Superior temporal gyrus (tissue), 1 donor: Measurements from ENCODE around the gene CDC42EP1.
A peak's percentile ranks its signal among the peaks of the same experiment; 100 is the strongest.
"Not testable (repeated sequence)": the region's sequence is repeated elsewhere in the genome, so short reads cannot be mapped to it uniquely, and the experiment has no call there.

Experiments used
- DNase-seq: peaks from one replicate; pipeline ENCODE4 v3.0.0-alpha.2; 2016; ENCODE audit errors: extremely low spot score

CDC42EP1 gene

GRCh38 chr22:37581504-37581903 lies 21.2 kb downstream of the CDC42EP1 start:
- DNase-seq, result peak; percentile 21

GRCh38 chr22:37582526-37582925 lies 22.2 kb downstream of the CDC42EP1 start:
- DNase-seq, result no peak

- no peak for DNase-seq
Measured at GRCh38 chr22:37588546-37589215, 28.4 kb downstream of the CDC42EP1 start.

- no peak for DNase-seq
Measured at GRCh38 chr22:37589636-37590035, 29.4 kb downstream of the CDC42EP1 start.

GRCh38 chr22:37591081-37591480 lies 30.8 kb downstream of the CDC42EP1 start:
- not testable (repeated sequence) for DNase-seq

GRCh38 chr22:37591823-37592404 lies 31.6 kb downstream of the CDC42EP1 start:
- DNase-seq, result no peak

DNA sequence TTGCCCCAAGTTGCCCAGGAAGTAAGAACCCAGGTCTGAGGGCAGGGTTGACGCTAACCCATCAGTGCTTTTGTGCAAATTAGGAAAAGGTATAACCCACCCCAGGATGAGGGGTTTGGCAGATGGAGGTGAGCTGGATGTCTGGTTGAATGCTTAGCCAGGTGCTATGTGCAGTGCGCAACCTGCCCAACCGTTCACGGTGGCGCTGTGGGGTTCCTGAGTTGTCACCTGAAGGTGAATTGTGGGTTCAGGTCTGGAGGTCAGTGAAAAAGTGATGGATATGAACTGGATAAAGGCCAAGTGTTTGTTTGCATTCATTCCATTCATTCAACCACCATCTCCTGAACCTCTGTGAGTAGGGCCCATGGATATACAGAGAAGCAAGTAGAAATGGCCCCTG lies 34.0 kb downstream of the CDC42EP1 start:
- no peak for DNase-seq

DNA sequence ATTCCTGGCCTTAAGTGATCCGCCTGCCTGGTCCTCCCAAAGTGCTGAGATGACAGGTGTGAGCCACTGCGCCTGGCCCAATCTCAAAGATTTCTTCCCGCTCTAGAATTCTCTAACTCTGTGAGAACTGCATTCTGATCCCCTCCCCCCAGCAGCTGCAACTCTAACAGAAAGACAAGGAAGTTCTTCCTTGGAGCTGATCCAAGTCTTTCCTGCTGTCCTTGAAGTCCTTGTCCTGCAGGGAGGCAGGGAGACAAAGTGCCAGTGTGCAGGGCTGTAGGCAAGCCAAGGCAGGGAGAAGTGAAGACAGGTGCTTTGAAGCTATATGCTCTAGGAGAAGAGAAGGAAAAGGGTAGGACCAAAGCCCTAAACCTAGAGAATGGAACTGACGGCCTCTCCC lies 38.9 kb downstream of the CDC42EP1 start:
- DNase-seq, result no peak

DNA sequence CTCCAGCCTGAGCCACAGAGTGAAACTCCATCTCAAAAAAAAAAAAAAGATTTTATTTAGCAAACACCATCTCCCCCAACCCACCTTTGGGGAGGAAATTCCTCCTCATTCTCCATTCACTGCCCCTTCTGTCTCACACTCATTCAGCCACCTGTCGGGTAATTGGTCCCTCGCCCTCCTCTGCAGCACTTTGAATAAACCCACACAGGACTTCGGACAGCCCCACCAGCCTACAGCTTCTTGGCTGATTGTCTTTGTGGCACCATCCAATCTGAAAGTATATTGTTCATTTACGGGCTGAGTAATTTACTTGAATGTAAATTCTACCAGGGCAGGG lies 40.9 kb downstream of the CDC42EP1 start:
- no peak for DNase-seq

DNA sequence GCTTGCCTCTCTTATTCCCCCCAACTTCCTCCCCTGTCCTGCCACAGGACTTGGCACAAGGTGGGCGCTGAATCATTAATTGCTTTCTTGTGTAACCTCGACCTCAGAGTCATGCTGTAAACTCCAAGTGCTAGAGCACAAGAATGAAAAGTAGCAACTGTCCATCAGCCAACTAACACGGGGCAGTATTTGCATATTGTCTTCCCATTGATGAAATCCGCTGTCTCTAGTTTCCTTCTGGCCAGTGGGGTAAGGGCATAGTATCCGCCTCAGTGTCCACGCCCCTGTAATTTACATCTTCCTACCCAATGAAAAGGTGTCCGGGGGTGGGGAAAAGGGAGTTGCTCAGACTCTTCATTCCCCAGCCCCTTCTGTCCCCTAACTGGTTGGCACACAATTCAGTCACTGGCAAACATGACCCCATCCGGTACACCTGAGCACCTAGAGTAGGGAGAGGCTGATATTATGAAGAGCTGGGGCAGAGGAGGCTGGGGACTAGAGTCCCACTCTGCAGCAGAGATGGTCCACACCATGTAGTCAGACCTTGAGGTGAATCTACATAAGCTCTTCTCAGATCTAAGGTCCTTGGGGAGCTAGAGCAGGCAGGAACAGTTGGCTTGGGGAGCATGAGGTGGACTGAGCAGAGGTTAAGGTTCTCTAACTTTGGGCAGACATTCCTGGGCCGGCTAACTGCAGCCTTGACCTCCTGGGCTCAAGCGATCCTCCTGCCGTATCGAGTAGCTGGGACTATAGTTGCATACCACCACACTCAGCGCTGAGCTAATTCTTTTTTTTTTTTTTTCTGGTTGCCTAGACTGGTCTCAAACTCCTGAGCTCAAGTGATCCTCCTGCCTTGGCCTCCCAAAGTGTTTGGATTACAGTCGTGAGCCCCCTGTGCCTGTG lies 41.5 kb downstream of the CDC42EP1 start:
- no peak for DNase-seq

DNA sequence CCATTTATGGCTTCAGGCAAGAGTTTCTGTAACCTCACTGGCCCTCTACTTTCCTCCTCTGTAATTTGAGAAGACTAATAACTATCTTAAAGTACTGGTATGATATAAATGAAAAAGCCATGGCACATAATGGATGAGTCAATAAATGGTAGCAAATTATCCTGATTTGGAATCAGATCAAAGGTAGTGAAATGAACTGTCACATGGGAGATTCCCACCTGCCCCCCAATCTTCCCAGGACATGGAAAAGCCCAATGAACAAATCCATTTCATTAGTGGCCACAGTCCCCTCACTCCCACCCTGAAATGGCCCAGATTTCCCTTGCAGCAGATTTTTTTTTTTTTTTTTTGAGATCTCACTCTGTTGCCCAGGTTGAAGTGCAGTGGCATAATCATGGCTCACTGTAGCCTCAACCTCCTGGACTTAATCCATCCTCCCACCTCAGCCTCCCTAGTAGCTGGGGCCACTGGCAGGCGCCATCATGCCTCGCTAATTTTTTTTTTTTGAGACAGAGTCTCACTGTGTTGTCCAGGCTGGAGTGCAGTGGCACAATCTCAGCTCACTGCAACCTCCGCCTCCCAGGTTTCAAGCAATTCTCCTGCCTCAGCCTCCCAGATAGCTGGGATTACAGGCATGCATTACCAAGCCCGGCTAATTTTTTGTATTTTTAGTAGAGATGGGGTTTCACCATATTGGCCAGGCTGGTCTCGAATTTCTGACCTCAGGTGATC lies 42.4 kb downstream of the CDC42EP1 start:
- not testable (repeated sequence) for DNase-seq

GRCh38 chr22:37604074-37604473 lies 43.8 kb downstream of the CDC42EP1 start:
- no peak for DNase-seq

DNA sequence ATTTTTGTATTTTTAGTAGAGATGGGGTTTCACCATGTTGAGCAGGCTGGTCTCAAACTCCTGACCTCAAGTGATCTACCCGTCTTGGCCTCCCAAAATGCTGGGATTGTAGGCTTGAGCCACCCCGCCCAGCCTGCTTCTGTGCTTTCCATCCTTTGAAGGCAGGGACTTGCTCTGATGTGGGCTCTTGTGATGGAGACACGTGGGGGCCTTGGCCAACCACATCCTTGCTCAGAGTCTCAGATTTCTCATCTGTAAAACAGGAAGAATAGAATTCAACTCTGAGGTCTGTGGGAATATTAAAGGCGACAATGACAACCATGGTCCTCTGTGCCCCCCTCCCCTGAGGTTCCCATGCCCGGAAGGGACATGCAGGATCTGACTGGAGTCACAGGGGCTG lies 44.6 kb downstream of the CDC42EP1 start:
- DNase-seq, result no peak

DNA sequence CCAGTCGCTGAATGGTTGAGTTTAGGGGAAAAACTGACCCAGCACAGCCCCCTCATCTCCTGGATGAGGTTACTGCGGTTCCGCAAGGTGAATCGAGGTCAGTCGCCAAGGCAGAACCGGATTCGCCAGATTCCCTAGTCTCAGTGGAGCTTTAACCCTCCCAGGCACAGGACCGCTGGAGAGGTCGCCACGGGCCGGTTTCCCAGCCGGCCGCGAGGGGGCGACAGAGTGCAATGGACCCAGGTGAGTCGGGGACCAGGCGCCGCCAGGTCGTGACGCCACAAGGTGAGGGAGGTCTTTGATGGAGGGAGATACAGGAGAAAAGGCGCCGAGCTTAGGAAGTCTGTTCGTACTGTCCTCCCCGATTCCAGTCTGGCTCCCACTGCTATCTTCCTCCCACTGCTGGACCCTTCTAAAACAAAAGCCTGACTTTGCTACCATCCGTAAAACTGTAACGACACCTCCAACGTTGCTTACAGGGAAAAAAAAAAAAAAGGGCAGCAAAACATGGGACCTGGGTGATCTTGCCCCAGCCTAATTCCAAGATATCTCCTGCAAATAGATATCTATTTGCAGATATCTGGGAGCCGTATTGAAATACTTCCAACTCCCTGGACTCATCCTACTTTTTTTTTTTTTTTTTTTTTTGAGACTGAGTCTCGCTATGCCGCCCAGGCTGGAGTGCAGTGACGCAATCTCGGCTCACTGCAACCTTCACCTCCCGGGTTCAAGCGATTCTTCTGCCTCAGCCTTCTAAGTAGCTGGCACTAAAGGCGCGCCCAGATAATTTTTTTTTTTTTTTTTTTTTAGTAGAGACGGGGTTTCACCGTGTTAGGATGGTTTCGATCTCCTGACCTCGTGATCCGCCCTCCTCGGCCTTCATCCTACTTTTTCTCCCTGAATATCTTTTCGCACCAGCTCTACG lies 47.0 kb downstream of the CDC42EP1 start:
- DNase-seq, result peak; percentile 82

- DNase-seq, result no peak
Measured at GRCh38 chr22:37607935-37608476, 47.7 kb downstream of the CDC42EP1 start.

DNA sequence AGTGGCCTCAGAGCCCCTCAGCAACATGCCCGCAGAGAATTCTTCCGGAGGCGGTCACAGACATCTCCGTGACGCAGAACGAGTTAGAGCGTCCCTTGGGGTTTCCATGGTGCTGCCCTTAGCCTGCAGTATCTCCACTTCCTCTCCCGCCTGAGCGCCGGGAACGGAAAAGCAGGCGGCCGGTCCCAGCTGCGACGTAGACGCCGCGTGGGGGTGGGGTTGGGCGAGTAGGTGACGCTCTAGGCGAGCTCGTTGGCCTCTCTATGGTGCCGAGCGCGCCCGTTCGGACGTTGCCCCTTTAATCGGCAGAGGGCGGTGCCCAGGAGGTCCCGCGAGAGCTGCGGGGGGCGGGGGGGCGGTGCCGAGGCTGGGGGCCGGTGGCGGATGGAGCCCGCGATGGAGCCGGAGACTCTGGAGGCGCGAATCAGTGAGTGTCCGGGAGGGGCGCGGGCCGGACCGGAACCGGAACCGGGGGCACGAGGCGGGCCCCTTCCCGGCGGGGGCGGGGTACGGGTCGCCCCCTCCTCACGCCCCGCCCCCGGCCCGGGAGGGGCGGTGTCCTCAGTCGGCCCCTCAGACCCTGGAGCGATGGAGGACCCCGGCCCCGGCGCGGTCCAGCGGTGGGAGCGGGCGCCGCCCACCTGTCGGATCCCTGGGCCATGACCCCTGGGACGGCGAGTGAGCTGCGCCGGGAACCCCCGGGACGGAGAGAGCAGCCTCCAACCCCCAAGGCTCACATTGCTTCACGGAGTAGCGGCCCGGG lies 48.4 kb downstream of the CDC42EP1 start, which contains the start of gene GGA1:
Gene GGA1 (plus strand): TSS at position 358 of the 763 bp plus-strand sequence. CDS start 27 bp downstream, at position 385.
- peak; percentile 99 for DNase-seq

GRCh38 chr22:37609240-37610152 lies 49.2 kb downstream of the CDC42EP1 start:
- peak; percentile 22 for DNase-seq

GRCh38 chr22:37610153-37610475 lies 49.8 kb downstream of the CDC42EP1 start:
- not testable (repeated sequence) for DNase-seq
